K562 (cell line): ENCODE measurements around the gene GRIK3. TPM values are rescaled to one million over a fixed set of nuclear protein-coding genes. Genes with fewer than 3 reads are reported as not detected.

Experiments
- ATAC-seq: fragments of 200-7000 bp; cut with Tn5 transposase; 3 replicates; pipeline ENCODE4 v1.9.1; 2020; ENCODE audit warnings: moderate library complexity
- BruUV-seq: library from RNA; stranded (reverse); fragments of 400-500 nt; replicated peaks from 2 replicates; lab custom pipeline; 2021; lab: Mats Ljungman, UMichigan
- CTCF ChIA-PET: fragments of 300-600 bp; formaldehyde crosslinking; extraction: SDS; loops from one replicate; lab custom pipeline; 2021; ENCODE audit warnings: low intra/inter-chr PET ratio; lab: Yijun Ruan, JAX
- POLR2A ChIA-PET: fragments of 300-600, 350-650 bp; sonication (Branson Sonifier 250); formaldehyde crosslinking; extraction: SDS; loops from one replicate; lab custom pipeline; 2021; ENCODE audit warnings: antibody characterized with exemption, inconsistent platforms; lab: Yijun Ruan, JAX
- DNase-seq, 4 experiments: peaks; one replicate each; pipeline versions ENCODE4 v3.0.0 to v3.0.0-alpha.2; 2011 to 2018; ENCODE audit warnings: low spot score in 3 of 4, mixed read lengths in 3 of 4; ENCODE audit errors: extremely low read depth in 1 of 4
- FAIRE-seq: peaks from 2 replicates; lab custom pipeline; 2011; peaks lifted over from hg19 to GRCh38; lab: Jason Lieb, UNC
- H2AFZ ChIP-seq: 2 replicates; pipeline ENCODE4 v1.6.0; 2011; ENCODE audit warnings: low read depth, low read length, control low read depth, inconsistent platforms
- H3K27ac ChIP-seq: fragments of 200-600 bp; 3 replicates; pipeline ENCODE4 v1.8.0; 2011; ENCODE audit warnings: low read depth, mild to moderate bottlenecking, control low read depth, inconsistent platforms, low read length, moderate library complexity, mixed read lengths; ENCODE audit errors: extremely low read depth
- H3K27me3 ChIP-seq, 2 experiments: fragments of 300-600 bp in 1 of 2; 2 replicates in 1 of 2; 3 replicates in 1 of 2; pipeline versions ENCODE4 v1.6.0 to v1.8.0; 2011; ENCODE audit warnings: inconsistent platforms in 2 of 2, low read length in 2 of 2, mild to moderate bottlenecking in 1 of 2, mixed read lengths in 1 of 2, moderate library complexity in 1 of 2; ENCODE audit not compliant: control insufficient read depth in 2 of 2, insufficient read depth in 2 of 2
- H3K36me3 ChIP-seq: fragments of 300-600 bp; 3 replicates; pipeline ENCODE4 v1.8.0; 2011; ENCODE audit warnings: mild to moderate bottlenecking, low read length, inconsistent platforms; ENCODE audit not compliant: control insufficient read depth, insufficient read depth
- H3K4me1 ChIP-seq, 2 experiments: fragments of 200-600 bp in 1 of 2; replicated peaks in 1 of 2; 2 replicates in 1 of 2; 3 replicates in 1 of 2; pipeline versions ENCODE4 v1.5.1 to v1.8.0; 2011; ENCODE audit warnings: inconsistent platforms in 2 of 2, low read length in 2 of 2, mild to moderate bottlenecking in 1 of 2, mixed read lengths in 1 of 2, moderate library complexity in 1 of 2; ENCODE audit not compliant: control insufficient read depth in 2 of 2, insufficient read depth in 2 of 2
- H3K4me2 ChIP-seq: 2 replicates; pipeline ENCODE4 v1.6.1; 2011; ENCODE audit warnings: low read length, control low read depth, inconsistent platforms, mixed read lengths; ENCODE audit not compliant: insufficient read depth
- H3K4me3 ChIP-seq: fragments of 200-600 bp; sonication (generic), shearing (Covaris generic); 2 replicates; pipeline ENCODE4 v1.5.1; 2016; ENCODE audit warnings: control low read depth, inconsistent platforms
- H3K79me2 ChIP-seq: fragments of 200-600 bp; 3 replicates; pipeline ENCODE4 v1.8.0; 2011; ENCODE audit warnings: low read length, inconsistent platforms; ENCODE audit not compliant: control insufficient read depth, insufficient read depth
- H3K9ac ChIP-seq, 2 experiments: 2 replicates each; pipeline versions ENCODE4 v1.6.0 to v1.6.1; 2011; ENCODE audit warnings: low read depth in 2 of 2, low read length in 2 of 2, control low read depth in 1 of 2, inconsistent platforms in 1 of 2, mild to moderate bottlenecking in 1 of 2, mixed read lengths in 1 of 2; ENCODE audit not compliant: insufficient read depth in 1 of 2
- H3K9me1 ChIP-seq: one replicate; pipeline ENCODE4 v1.6.0; 2011; ENCODE audit warnings: inconsistent platforms, mild to moderate bottlenecking, low read length, moderate library complexity; ENCODE audit not compliant: control insufficient read depth, insufficient read depth
- H3K9me3 ChIP-seq: replicated peaks from 2 replicates; pipeline ENCODE4 v1.5.1; 2011; ENCODE audit warnings: low read depth, low read length, inconsistent platforms; ENCODE audit not compliant: control insufficient read depth, insufficient read depth
- H4K20me1 ChIP-seq: replicated peaks from 2 replicates; pipeline ENCODE4 v1.6.1; 2011; ENCODE audit warnings: low read length, inconsistent platforms, mixed read lengths; ENCODE audit not compliant: control insufficient read depth, insufficient read depth
- CBFA2T3 ChIP-seq: fragments of 450-650 bp; IDR thresholded peaks from 2 replicates; pipeline ENCODE4 v1.6.1; 2017
- ELF1 ChIP-seq: fragments of 200-800 bp; sonication (Bioruptor generic); IDR thresholded peaks from 2 replicates; pipeline ENCODE4 v1.6.1; 2016; ENCODE audit warnings: missing genetic modification characterization, missing compliant biosample characterization
- GABPA ChIP-seq: fragments of 200-800 bp; sonication (Bioruptor generic); conservative IDR thresholded peaks from 2 replicates; pipeline ENCODE4 v1.6.1; 2016; ENCODE audit warnings: low read depth, missing genetic modification characterization, missing compliant biosample characterization
- NFYB ChIP-seq: IDR thresholded peaks from 2 replicates; pipeline ENCODE4 v1.6.1; 2011; ENCODE audit warnings: mild to moderate bottlenecking, moderate library complexity; ENCODE audit not compliant: insufficient read length; ENCODE audit errors: extremely low read depth
- NUFIP1 ChIP-seq: fragments of 450-650 bp; IDR thresholded peaks from 2 replicates; pipeline ENCODE4 v1.6.1; 2018; ENCODE audit not compliant: partially characterized antibody
- SREBF1 ChIP-seq: fragments of 150-350 bp; IDR thresholded peaks from 2 replicates; pipeline ENCODE4 v1.6.1; 2014; ENCODE audit warnings: antibody characterized with exemption, low read depth, low read length, borderline replicate concordance
- TAL1 ChIP-seq: fragments of 450-650 bp; IDR thresholded peaks from 2 replicates; pipeline ENCODE4 v1.6.1; 2016; ENCODE audit warnings: mild to moderate bottlenecking
- TEAD4 ChIP-seq, 2 experiments: sonication (generic) in 1 of 2; formaldehyde crosslinking in 1 of 2; IDR thresholded peaks; 2 replicates each; pipeline versions ENCODE4 v1.6.1 to v1.8.0; 2012 to 2022; ENCODE audit warnings: borderline replicate concordance in 1 of 2, inconsistent platforms in 1 of 2, low read length in 1 of 2, mild to moderate bottlenecking in 1 of 2, missing genetic modification reagents in 1 of 2
- ZNF121 ChIP-seq: sonication (generic); formaldehyde crosslinking; conservative IDR thresholded peaks from 2 replicates; pipeline ENCODE4 v1.8.0; 2022; ENCODE audit warnings: missing genetic modification reagents
- ZNF175 ChIP-seq: fragments of 200-800 bp; sonication (Bioruptor generic); IDR thresholded peaks from 2 replicates; pipeline ENCODE4 v1.6.1; 2016; ENCODE audit warnings: low read depth, mild to moderate bottlenecking, missing genetic modification characterization, missing compliant biosample characterization
- ZNF655 ChIP-seq: fragments of 250-450 bp; sonication (Bioruptor Pico); IDR thresholded peaks from 2 replicates; pipeline ENCODE4 v1.5.0; 2021
- WGBS: fragments of 100-300 bp; shearing (Covaris generic); methylation state at CpG from one replicate; pipeline ENCODE4 v1.1.6; 2016; ENCODE audit warnings: low coverage, mixed read lengths; ENCODE audit not compliant: insufficient coverage; ENCODE audit errors: missing lambda C conversion rate; 5-methylcytosine and 5-hydroxymethylcytosine counted together
- in situ Hi-C: fragments of 300-500 bp; cut with MboI; formaldehyde crosslinking; loops from 4 replicates; pipeline ENCODE4 v1.15.0; 2018; ENCODE audit warnings: inconsistent platforms, mixed read lengths
- intact Hi-C: fragments of 100-400 bp; cut with micrococcal nuclease; formaldehyde crosslinking; loops from 2 replicates; pipeline ENCODE4 v1.14.2; 2022
- polyA plus RNA-seq, 8 experiments: library from polyadenylated mRNA; depleted of rRNA in 4 of 8; stranded (reverse) in 5 of 8; unstranded in 3 of 8; fragments of >200 nt; fragmentation: Nextera tagmentation in 2 of 8; fragmentation: Illumina TruSeq in 1 of 8; extraction: Ambion mirVana in 2 of 8; extraction: Trizol in 1 of 8; gene quantifications; 2 replicates each; pipeline versions ENCODE4 v1.2.1 to v1.2.3, GENCODE V29; 2011 to 2014; ENCODE audit warnings: inconsistent platforms in 1 of 8, missing spikeins in 1 of 8
- total RNA-seq, 7 experiments: library from RNA; depleted of rRNA in 6 of 7; stranded (reverse); fragments of >200 nt in 6 of 7; fragmentation: Illumina TruSeq in 2 of 7; extraction: Trizol in 2 of 7; gene quantifications; 2 replicates each; pipeline versions ENCODE4 v1.2.1 to v1.2.3, GENCODE V29; 2011 to 2021; ENCODE audit warnings: low replicate concordance in 1 of 7
- TF ChIP-seq, protein P1 (sequence below), 3 experiments: fragments of 200-800 bp in 1 of 3; fragments of 250-450 bp in 1 of 3; fragments of 450-650 bp in 1 of 3; sonication (Bioruptor Pico) in 1 of 3; sonication (Bioruptor generic) in 1 of 3; formaldehyde crosslinking in 1 of 3; IDR thresholded peaks; 2 replicates each; pipeline versions ENCODE4 v1.6.1 to v1.8.0; 2016 to 2022; ENCODE audit warnings: mild to moderate bottlenecking in 2 of 3, missing genetic modification characterization in 2 of 3, missing compliant biosample characterization in 1 of 3, moderate library complexity in 1 of 3
- TF ChIP-seq, protein P2 (sequence below): sonication (generic); formaldehyde crosslinking; IDR thresholded peaks from 2 replicates; pipeline ENCODE4 v1.8.0; 2022; ENCODE audit warnings: missing genetic modification reagents, mild to moderate bottlenecking, moderate library complexity, borderline replicate concordance

Gene GRIK3
- total and polyA plus RNA-seq, 9 of the 15 experiments (the other 6 are each of a cell fraction or from before 2014, with no cell fraction given), result not detected

- H2AFZ ChIP-seq, result peak overlapping the region; percentile 44
- peak in 3 of 4 experiments; percentile 14 to 38 (median 37) for DNase-seq
- intact Hi-C loops, result loop anchor here (10.0 kb wide), 1 partner anchor 160 kb away; no protein-coding TSS in a partner anchor
- no peaks in the 10 kb centered on the region for H3K79me2 ChIP-seq
- peaks cover 5% of the 10 kb centered on the region for H3K9me1 ChIP-seq
- no peak overlapping the region for H3K9ac ChIP-seq
- no TSS peak for BruUV-seq
- POLR2A ChIA-PET, result interaction anchor here (0.6 to 1.8 kb wide), 5 partner anchors 9 to 97 kb away, joined by 3 to 6 read pairs (median 4); no protein-coding TSS in a partner anchor
- in situ Hi-C loops, result no loop called here
- no peak for FAIRE-seq
- CTCF ChIA-PET, result no interaction called here
- no peaks in the 10 kb centered on the region for H3K36me3 ChIP-seq
- WGBS, result 5% methylated on average over 11 of the region's 11 CpGs
- no peak overlapping the region for H3K4me3 ChIP-seq
- no peaks in the 10 kb centered on the region for H3K9me3 ChIP-seq
- peaks cover 0 to 17% of the 10 kb centered on the region in 2 experiments; a peak in 2 of 5 replicates for H3K27me3 ChIP-seq
- H3K4me2 ChIP-seq, result peak overlapping the region; percentile 24; the same call in 1 of the 2 replicates
- no peak overlapping the region for H3K27ac ChIP-seq
- no peaks in the 10 kb centered on the region; a peak in 1 of 5 replicates for H3K4me1 ChIP-seq
- peaks cover 13% of the 10 kb centered on the region; the same call in 1 of the 2 replicates for H4K20me1 ChIP-seq
- peak; percentile 45 for ATAC-seq
- 0 out of 2 replicates have a peak, but pooled peaks have one; percentile 15 for TF ChIP-seq CBFA2T3
- TF ChIP-seq ZNF655 (CRISPR knock-in tag), result no peak
- 0 out of 2 replicates have a peak, but pooled peaks have one; percentile 9 for TF ChIP-seq TAL1
- TF ChIP-seq ZNF121 (CRISPR knock-in tag), result no peak
- peak; percentile 88 for TF ChIP-seq GABPA (tag)
- TF ChIP-seq, protein P1, sequence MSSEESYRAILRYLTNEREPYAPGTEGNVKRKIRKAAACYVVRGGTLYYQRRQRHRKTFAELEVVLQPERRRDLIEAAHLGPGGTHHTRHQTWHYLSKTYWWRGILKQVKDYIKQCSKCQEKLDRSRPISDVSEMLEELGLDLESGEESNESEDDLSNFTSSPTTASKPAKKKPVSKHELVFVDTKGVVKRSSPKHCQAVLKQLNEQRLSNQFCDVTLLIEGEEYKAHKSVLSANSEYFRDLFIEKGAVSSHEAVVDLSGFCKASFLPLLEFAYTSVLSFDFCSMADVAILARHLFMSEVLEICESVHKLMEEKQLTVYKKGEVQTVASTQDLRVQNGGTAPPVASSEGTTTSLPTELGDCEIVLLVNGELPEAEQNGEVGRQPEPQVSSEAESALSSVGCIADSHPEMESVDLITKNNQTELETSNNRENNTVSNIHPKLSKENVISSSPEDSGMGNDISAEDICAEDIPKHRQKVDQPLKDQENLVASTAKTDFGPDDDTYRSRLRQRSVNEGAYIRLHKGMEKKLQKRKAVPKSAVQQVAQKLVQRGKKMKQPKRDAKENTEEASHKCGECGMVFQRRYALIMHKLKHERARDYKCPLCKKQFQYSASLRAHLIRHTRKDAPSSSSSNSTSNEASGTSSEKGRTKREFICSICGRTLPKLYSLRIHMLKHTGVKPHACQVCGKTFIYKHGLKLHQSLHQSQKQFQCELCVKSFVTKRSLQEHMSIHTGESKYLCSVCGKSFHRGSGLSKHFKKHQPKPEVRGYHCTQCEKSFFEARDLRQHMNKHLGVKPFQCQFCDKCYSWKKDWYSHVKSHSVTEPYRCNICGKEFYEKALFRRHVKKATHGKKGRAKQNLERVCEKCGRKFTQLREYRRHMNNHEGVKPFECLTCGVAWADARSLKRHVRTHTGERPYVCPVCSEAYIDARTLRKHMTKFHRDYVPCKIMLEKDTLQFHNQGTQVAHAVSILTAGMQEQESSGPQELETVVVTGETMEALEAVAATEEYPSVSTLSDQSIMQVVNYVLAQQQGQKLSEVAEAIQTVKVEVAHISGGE (CRISPR knock-in tag; IDR thresholded peaks at IDR 0.05), result no peak
- TF ChIP-seq TEAD4 (IDR thresholded peaks at IDR 0.05; ENCODE audit: low read length), result peak; percentile 29; the same call in 1 of the 2 replicates
- TF ChIP-seq TEAD4 (CRISPR knock-in tag; IDR thresholded peaks at IDR 0.05; ENCODE audit: borderline replicate concordance), result no peak
- TF ChIP-seq, protein P2, sequence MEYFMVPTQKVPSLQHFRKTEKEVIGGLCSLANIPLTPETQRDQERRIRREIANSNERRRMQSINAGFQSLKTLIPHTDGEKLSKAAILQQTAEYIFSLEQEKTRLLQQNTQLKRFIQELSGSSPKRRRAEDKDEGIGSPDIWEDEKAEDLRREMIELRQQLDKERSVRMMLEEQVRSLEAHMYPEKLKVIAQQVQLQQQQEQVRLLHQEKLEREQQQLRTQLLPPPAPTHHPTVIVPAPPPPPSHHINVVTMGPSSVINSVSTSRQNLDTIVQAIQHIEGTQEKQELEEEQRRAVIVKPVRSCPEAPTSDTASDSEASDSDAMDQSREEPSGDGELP, result peak; percentile 27; the same call in 1 of the 2 replicates
- no peak for TF ChIP-seq NUFIP1
- TF ChIP-seq ELF1 (tag), result peak; percentile 70; the same call in 1 of the 2 replicates
- TF ChIP-seq NFYB, result peak; percentile 34
- TF ChIP-seq SREBF1, result no peak
- TF ChIP-seq ZNF175 (CRISPR knock-in tag), result peak; percentile 63; the same call in 1 of the 2 replicates
Measured at GRCh38 chr1:36864823-36865601, 169.3 kb downstream of the GRIK3 start.
